OCI-LY7 (cell line): ENCODE results near the gene DGKE. TPM values are rescaled to one million over a fixed set of nuclear protein-coding genes. Genes with fewer than 3 reads are reported as not detected.

ENCODE experiments used
- BruUV-seq: library from RNA; stranded (reverse); fragments of 400-500 nt; replicated peaks from 2 replicates; lab custom pipeline; 2021; lab: Mats Ljungman, UMichigan
- CTCF ChIA-PET: fragments of 300-600 bp; sonication (Branson Sonifier 250); formaldehyde crosslinking; loops from one replicate; lab custom pipeline; 2022; ENCODE audit warnings: antibody characterized with exemption; ENCODE audit not compliant: unreplicated experiment; lab: Charles Lee
- POLR2A ChIA-PET: fragments of 300-600 bp; sonication (Branson Sonifier 250); formaldehyde crosslinking; loops from one replicate; lab custom pipeline; 2022; ENCODE audit warnings: antibody characterized with exemption; lab: Charles Lee
- DNase-seq: peaks from one replicate; pipeline ENCODE4 v3.0.0-alpha.2; 2015; ENCODE audit warnings: low spot score
- H2AFZ ChIP-seq: fragments of 200-600 bp; sonication (generic), shearing (Covaris generic); 2 replicates; pipeline ENCODE4 v1.6.1; 2014; ENCODE audit warnings: mild to moderate bottlenecking, antibody characterized with exemption, low read length, moderate library complexity
- H3K27ac ChIP-seq: fragments of 200-600 bp; sonication (generic); 2 replicates; pipeline ENCODE4 v1.5.1; 2014; ENCODE audit warnings: mixed run types, low read depth, mild to moderate bottlenecking, moderate library complexity, low read length, inconsistent platforms; ENCODE audit not compliant: poor library complexity, severe bottlenecking
- H3K36me3 ChIP-seq: fragments of 200-600 bp; sonication (generic); 2 replicates; pipeline ENCODE4 v1.6.1; 2014; ENCODE audit warnings: mild to moderate bottlenecking, antibody characterized with exemption, low read length, moderate library complexity, mixed read lengths; ENCODE audit not compliant: insufficient read depth
- H3K4me1 ChIP-seq: fragments of 200-600 bp; sonication (generic); 2 replicates; pipeline ENCODE4 v1.5.1; 2014; ENCODE audit warnings: mild to moderate bottlenecking, low read length; ENCODE audit not compliant: insufficient read depth, poor library complexity, severe bottlenecking
- H3K4me2 ChIP-seq: fragments of 200-600 bp; sonication (generic); 2 replicates; pipeline ENCODE4 v1.6.1; 2014; ENCODE audit warnings: mild to moderate bottlenecking, low read length
- H3K4me3 ChIP-seq: fragments of 200-600 bp; sonication (generic); 2 replicates; pipeline ENCODE4 v1.5.1; 2014; ENCODE audit warnings: mild to moderate bottlenecking, low read depth, low read length; ENCODE audit not compliant: poor library complexity, severe bottlenecking
- H3K79me2 ChIP-seq: fragments of 200-600 bp; sonication (generic); 2 replicates; pipeline ENCODE4 v1.6.1; 2016; ENCODE audit warnings: low read depth, mild to moderate bottlenecking, low read length, moderate library complexity, mixed read lengths; ENCODE audit not compliant: insufficient read depth
- H3K9me2 ChIP-seq: fragments of 200-600 bp; sonication (generic); 2 replicates; pipeline ENCODE4 v1.6.1; 2016; ENCODE audit warnings: mild to moderate bottlenecking, low read length, mixed read lengths; ENCODE audit not compliant: insufficient read depth
- H3K9me3 ChIP-seq: fragments of 200-600 bp; sonication (generic); 2 replicates; pipeline ENCODE4 v1.6.1; 2014; ENCODE audit warnings: mild to moderate bottlenecking, mixed run types, low read length, mixed read lengths
- H4K20me1 ChIP-seq: fragments of 200-600 bp; sonication (generic); 2 replicates; pipeline ENCODE4 v1.6.1; 2014; ENCODE audit warnings: mild to moderate bottlenecking, antibody characterized with exemption, low read length, moderate library complexity, mixed read lengths; ENCODE audit not compliant: insufficient read depth
- EZH2phosphoT487 ChIP-seq: fragments of 200-600 bp; sonication (generic); IDR thresholded peaks from 2 replicates; pipeline ENCODE4 v1.6.1; 2018; ENCODE audit warnings: low read depth, borderline replicate concordance, mild to moderate bottlenecking, mixed run types, antibody characterized with exemption, low read length, moderate library complexity, mixed read lengths
- intact Hi-C: fragments of 100-400 bp; cut with micrococcal nuclease; formaldehyde crosslinking; loops from one replicate; pipeline ENCODE4 v1.10.0; 2022; ENCODE audit not compliant: unreplicated experiment
- total RNA-seq, 2 experiments: library from RNA; depleted of rRNA in 1 of 2; stranded (reverse); fragments of >200 nt in 1 of 2; shearing (Covaris generic) in 1 of 2; gene quantifications; 2 replicates each; pipeline ENCODE4 v1.2.3, GENCODE V29; 2014 to 2022
- TF ChIP-seq, protein P1 (sequence below): fragments of 200-600 bp; sonication (generic); conservative IDR thresholded peaks from 2 replicates; pipeline ENCODE4 v1.5.1; 2014; ENCODE audit warnings: mild to moderate bottlenecking, antibody characterized with exemption, low read length, moderate library complexity, mixed read lengths

The DGKE gene
- total RNA-seq, 2 experiments from 2014 or later = 8.6 to 21.4 TPM

DNA sequence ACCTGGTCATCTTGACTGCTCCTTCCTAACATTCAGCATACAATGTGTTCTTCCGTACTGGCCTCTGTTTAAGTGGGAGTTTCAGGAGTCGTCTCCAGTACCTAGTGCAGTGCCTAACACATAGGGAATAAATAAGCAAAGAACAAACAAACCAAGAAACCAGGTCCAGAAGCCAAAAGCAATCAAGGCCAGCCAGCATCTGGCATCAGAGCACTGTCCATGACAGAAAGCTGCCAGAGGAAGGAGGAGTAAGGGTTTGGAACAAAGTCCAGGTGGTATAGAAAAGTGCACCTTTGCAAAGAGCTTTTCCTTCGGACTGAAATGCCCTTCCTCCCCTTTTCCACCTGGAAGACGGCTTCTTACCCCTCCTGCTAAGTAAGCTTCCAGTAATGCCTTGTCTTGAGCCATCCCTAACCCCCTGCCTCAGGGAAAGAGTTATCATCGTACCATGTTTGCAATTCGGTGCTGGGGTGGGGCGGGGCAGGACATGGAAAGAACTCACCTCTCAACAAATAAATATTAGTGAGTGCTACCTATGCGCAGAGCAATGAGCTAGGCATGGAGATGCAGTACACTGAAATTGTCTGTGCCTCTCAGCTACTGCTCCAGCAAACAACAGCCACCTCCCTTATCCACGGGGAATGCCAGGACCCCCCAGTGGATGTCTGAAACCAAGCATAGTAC is 47.8 kb upstream of the DGKE start:
- Histone ChIP-seq H3K9me3 (no peaks in the 10 kb centered on the region), H3K36me3 (no peaks in the 10 kb centered on the region), H3K4me3 (no peak overlapping the region), H3K9me2 (no peaks in the 10 kb centered on the region), H3K79me2 (no peaks in the 10 kb centered on the region), H4K20me1 (no peaks in the 10 kb centered on the region), H3K4me2 (no peak overlapping the region), H3K27ac (no peak overlapping the region), H3K4me1 (no peaks in the 10 kb centered on the region), H2AFZ (no peak overlapping the region)
- DNase-seq = no peak
- intact Hi-C loops = no loop called here
- ChIA-PET POLR2A (interaction anchor here (0.5 kb wide), 1 partner anchor 762 kb away, joined by 5 read pairs; no protein-coding TSS in a partner anchor), CTCF (no interaction called here)
- TF ChIP-seq, protein P1, sequence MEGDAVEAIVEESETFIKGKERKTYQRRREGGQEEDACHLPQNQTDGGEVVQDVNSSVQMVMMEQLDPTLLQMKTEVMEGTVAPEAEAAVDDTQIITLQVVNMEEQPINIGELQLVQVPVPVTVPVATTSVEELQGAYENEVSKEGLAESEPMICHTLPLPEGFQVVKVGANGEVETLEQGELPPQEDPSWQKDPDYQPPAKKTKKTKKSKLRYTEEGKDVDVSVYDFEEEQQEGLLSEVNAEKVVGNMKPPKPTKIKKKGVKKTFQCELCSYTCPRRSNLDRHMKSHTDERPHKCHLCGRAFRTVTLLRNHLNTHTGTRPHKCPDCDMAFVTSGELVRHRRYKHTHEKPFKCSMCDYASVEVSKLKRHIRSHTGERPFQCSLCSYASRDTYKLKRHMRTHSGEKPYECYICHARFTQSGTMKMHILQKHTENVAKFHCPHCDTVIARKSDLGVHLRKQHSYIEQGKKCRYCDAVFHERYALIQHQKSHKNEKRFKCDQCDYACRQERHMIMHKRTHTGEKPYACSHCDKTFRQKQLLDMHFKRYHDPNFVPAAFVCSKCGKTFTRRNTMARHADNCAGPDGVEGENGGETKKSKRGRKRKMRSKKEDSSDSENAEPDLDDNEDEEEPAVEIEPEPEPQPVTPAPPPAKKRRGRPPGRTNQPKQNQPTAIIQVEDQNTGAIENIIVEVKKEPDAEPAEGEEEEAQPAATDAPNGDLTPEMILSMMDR = no peak
- TF ChIP-seq EZH2phosphoT487 = no peak
- BruUV-seq = no TSS peak

DNA sequence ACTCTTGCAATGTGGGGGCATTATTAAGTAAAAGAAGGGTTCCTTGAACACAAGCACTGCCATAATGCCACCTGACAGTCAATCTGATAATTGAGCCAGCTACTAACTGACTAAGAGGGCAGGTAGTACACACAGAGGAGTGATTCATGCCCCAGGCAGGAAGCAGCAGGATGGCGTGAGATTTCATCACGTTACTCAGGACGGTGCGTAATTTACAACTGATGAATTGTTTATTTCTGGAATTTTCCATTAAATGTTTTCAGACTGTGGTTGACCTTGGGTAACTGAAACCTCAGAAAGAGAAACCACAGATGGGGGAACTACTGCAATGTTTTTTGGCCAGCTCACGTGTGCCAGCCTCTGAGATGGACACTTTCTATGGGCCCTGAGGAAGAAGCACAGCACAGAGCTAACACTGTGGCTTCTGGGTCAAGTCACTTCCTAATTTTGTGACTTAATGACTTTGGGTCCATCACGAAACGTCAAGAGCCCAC is 46.9 kb upstream of the DGKE start:
- ChIA-PET POLR2A (interaction anchor here (0.5 kb wide), 1 partner anchor 761 kb away, joined by 5 read pairs; no protein-coding TSS in a partner anchor), CTCF (no interaction called here)
- DNase-seq = peak; percentile 6
- Histone ChIP-seq H3K36me3 (no peaks in the 10 kb centered on the region), H2AFZ (no peak overlapping the region; the same call in 1 of the 2 replicates), H4K20me1 (no peaks in the 10 kb centered on the region), H3K4me2 (peak overlapping the region; percentile 11; the same call in 1 of the 2 replicates), H3K79me2 (no peaks in the 10 kb centered on the region), H3K4me1 (no peaks in the 10 kb centered on the region), H3K9me2 (no peaks in the 10 kb centered on the region), H3K4me3 (no peak overlapping the region), H3K27ac (no peak overlapping the region), H3K9me3 (no peaks in the 10 kb centered on the region)
- intact Hi-C loops = no loop called here
- TF ChIP-seq, protein P1 = no peak
- no peak for TF ChIP-seq EZH2phosphoT487
- no TSS peak for BruUV-seq

DNA sequence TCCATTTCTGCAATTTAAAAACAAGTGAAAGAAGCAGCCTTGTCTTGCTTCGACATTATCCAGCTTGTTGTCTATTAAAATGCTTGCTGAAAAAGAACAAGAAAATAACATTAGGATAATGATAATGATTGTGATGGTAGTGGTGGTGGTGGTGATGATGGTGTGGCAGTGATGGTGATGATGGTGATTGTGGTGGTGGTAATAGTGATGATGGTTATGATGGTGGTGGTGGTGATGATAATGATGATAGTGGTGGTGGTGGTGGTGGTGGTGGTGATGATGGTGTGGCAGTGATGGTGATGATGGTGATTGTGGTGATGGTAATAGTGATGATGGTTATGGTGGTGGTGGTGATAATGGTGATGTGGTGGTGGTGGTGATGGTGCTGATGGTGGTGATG is 41.7 kb upstream of the DGKE start:
- no peak for TF ChIP-seq EZH2phosphoT487
- TF ChIP-seq, protein P1 = no peak
- BruUV-seq = no TSS peak
- no peaks in the 10 kb centered on the region for H3K36me3 ChIP-seq

More for the DNA sequence above, 41.7 kb upstream of the DGKE start:
- ChIA-PET CTCF (no interaction called here), POLR2A (interaction anchor here (0.8 kb wide), 1 partner anchor 43 kb away, joined by 4 read pairs; no protein-coding TSS in a partner anchor)
- Histone ChIP-seq H3K9me3 (no peaks in the 10 kb centered on the region), H2AFZ (no peak overlapping the region), H3K9me2 (no peaks in the 10 kb centered on the region), H3K4me1 (no peaks in the 10 kb centered on the region), H3K4me3 (no peak overlapping the region), H3K27ac (no peak overlapping the region), H3K79me2 (no peaks in the 10 kb centered on the region), H3K4me2 (no peak overlapping the region), H4K20me1 (no peaks in the 10 kb centered on the region)
- no peak for DNase-seq
- intact Hi-C loops = no loop called here
